ENCODE measurements around the gene MATCAP1. TPM values are rescaled to one million over a fixed set of nuclear protein-coding genes. Genes with fewer than 3 reads are reported as not detected.

MATCAP1 gene
- total and polyA plus RNA-seq, 2 of the 13 experiments (the other 11 are each of a cell fraction or from before 2014, with no cell fraction given): 11.2 to 24.5 TPM

GRCh38 chr16:67226804-67227566 lies 43.2 kb upstream of the MATCAP1 start, which contains the start of gene TMEM208 (continued):
- no peak for TF ChIP-seq HNF1A (IDR thresholded peaks at IDR 0.05; ENCODE audit: low read depth)
- peak; percentile 89 for TF ChIP-seq HNF1A (CRISPR knock-in tag; IDR thresholded peaks at IDR 0.05; ENCODE audit: borderline replicate concordance)
- no peak for TF ChIP-seq NR3C1 (CRISPR knock-in tag; IDR thresholded peaks at IDR 0.05)
- TF ChIP-seq HOXA3 (CRISPR knock-in tag; IDR thresholded peaks at IDR 0.05): peak; percentile 98
- TF ChIP-seq ATF5 (CRISPR knock-in tag; IDR thresholded peaks at IDR 0.05; ENCODE audit: low read depth): no peak; the same call in 1 of the 2 replicates
- no peak; the same call in 1 of the 2 replicates for TF ChIP-seq DPF2 (CRISPR knock-in tag; IDR thresholded peaks at IDR 0.05; ENCODE audit: borderline replicate concordance, low read depth)
- TF ChIP-seq, protein P1, sequence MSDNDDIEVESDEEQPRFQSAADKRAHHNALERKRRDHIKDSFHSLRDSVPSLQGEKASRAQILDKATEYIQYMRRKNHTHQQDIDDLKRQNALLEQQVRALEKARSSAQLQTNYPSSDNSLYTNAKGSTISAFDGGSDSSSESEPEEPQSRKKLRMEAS (IDR thresholded peaks at IDR 0.05): peak; percentile 91
- TF ChIP-seq ZBTB10 (CRISPR knock-in tag; IDR thresholded peaks at IDR 0.05; ENCODE audit: borderline replicate concordance): no peak
- TF ChIP-seq, protein P2, sequence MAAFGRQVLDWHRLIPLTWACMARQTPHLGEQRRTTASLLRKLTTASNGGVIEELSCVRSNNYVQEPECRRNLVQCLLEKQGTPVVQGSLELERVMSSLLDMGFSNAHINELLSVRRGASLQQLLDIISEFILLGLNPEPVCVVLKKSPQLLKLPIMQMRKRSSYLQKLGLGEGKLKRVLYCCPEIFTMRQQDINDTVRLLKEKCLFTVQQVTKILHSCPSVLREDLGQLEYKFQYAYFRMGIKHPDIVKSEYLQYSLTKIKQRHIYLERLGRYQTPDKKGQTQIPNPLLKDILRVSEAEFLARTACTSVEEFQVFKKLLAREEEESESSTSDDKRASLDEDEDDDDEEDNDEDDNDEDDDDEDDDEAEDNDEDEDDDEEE (CRISPR knock-in tag; IDR thresholded peaks at IDR 0.05): peak; percentile 87
- no peak for TF ChIP-seq MBD4 (IDR thresholded peaks at IDR 0.05; ENCODE audit: borderline replicate concordance, low read length)
- peak; percentile 66 for TF ChIP-seq SOX5 (CRISPR knock-in tag; IDR thresholded peaks at IDR 0.05; ENCODE audit: borderline replicate concordance)
- TF ChIP-seq SMC3 (IDR thresholded peaks at IDR 0.05; ENCODE audit: low read length): no peak
- TF ChIP-seq HDAC2 (CRISPR knock-in tag; IDR thresholded peaks at IDR 0.05): peak; percentile 99
- TF ChIP-seq SP2 (CRISPR knock-in tag; IDR thresholded peaks at IDR 0.05): peak; percentile 89
- no peak for TF ChIP-seq ZNF569 (CRISPR knock-in tag; IDR thresholded peaks at IDR 0.05; ENCODE audit: borderline replicate concordance)
- TF ChIP-seq ZNF337 (CRISPR knock-in tag; IDR thresholded peaks at IDR 0.05; ENCODE audit: borderline replicate concordance, low read depth): no peak
- TF ChIP-seq ZNF430 (CRISPR knock-in tag; IDR thresholded peaks at IDR 0.05): peak; percentile 95

Measured in HepG2 (cell line).